ENCODE measurements around the gene TMEM86B. TPM values are rescaled to one million over a fixed set of nuclear protein-coding genes. Genes with fewer than 3 reads are reported as not detected.

Gene TMEM86B
- total and polyA plus RNA-seq, 2 donors (not counting 3 experiments of a cell fraction or from before 2014, with no cell fraction given) = 4.5 to 5.4 TPM

GRCh38 chr19:55250262-55251036 lies 21.9 kb upstream of the TMEM86B start:
- intact Hi-C loops (cut with micrococcal nuclease) (loop anchor here (10.0 kb wide), 1 partner anchor 354 kb away; the partner anchor contains the start of genes ZNF524 and ZNF865), dilution Hi-C loops (cut with MboI; ENCODE audit: extremely low pct_ligation_motif_present, low sequenced_read_pairs) (no loop called here)
- H3K4me2 ChIP-seq (ENCODE audit: insufficient read depth, low read length) = no peak overlapping the region
- POLR2A ChIA-PET = no interaction called here
- BruUV-seq (replicated peaks) = no TSS peak
- DNase-seq (ENCODE audit: low read depth, low spot score) (no peak), FAIRE-seq (no peak)
- no peak overlapping the region for H2AFZ ChIP-seq (ENCODE audit: low read depth, low read length)
- H3K36me3 ChIP-seq (ENCODE audit: control insufficient read depth in 2 of 2, extremely low read depth in 1 of 2, insufficient read depth in 2 of 2, low read length in 2 of 2) = peaks cover 0 to 13% of the 10 kb centered on the region in 2 experiments
- H3K27ac ChIP-seq (ENCODE audit: insufficient read depth, low read depth, low read length) = no peak overlapping the region
- TF ChIP-seq EZH2 (IDR thresholded peaks at IDR 0.05; ENCODE audit: borderline replicate concordance, low read depth, low read length, severe bottlenecking) (no peak), POLR2AphosphoS5 (IDR thresholded peaks at IDR 0.05; ENCODE audit: insufficient read depth, low read depth, low read length) (no peak), MAX (IDR thresholded peaks at IDR 0.05; ENCODE audit: insufficient read depth, insufficient read length) (no peak), MYC (IDR thresholded peaks at IDR 0.05; ENCODE audit: low read depth, low read length) (no peak), GATA2 (IDR thresholded peaks at IDR 0.05; ENCODE audit: insufficient read depth, insufficient read length, low read depth, low read length) (no peak), POLR2A (IDR thresholded peaks at IDR 0.05; ENCODE audit: low read depth, low read length) (no peak), JUN (IDR thresholded peaks at IDR 0.05; ENCODE audit: borderline replicate concordance, insufficient read depth, insufficient read length, low read depth) (no peak), FOS (IDR thresholded peaks at IDR 0.05; ENCODE audit: borderline replicate concordance, insufficient read depth, low read length) (no peak), CTCF (IDR thresholded peaks at IDR 0.05; ENCODE audit: extremely low read depth in 1 of 2, insufficient read depth in 1 of 2, low read depth in 1 of 2, low read length in 2 of 2) (no peak)
- H3K9me3 ChIP-seq (replicated peaks; ENCODE audit: control insufficient read depth, insufficient read depth, low read length) = no peaks in the 10 kb centered on the region
- no peaks in the 10 kb centered on the region for H3K9me1 ChIP-seq (replicated peaks; ENCODE audit: control insufficient read depth, extremely low read depth, insufficient read depth, low read length)
- H3K4me3 ChIP-seq (replicated peaks in 1 of 3; ENCODE audit: insufficient read depth in 1 of 3, low read depth in 1 of 3, low read length in 3 of 3) = no peak overlapping the region
- H3K9ac ChIP-seq (replicated peaks; ENCODE audit: extremely low read depth, insufficient read depth, low read length) = no peak overlapping the region
- no peaks in the 10 kb centered on the region for H3K27me3 ChIP-seq (ENCODE audit: control insufficient read depth in 2 of 2, insufficient read depth in 2 of 2, low read length in 2 of 2)
- peaks cover 83% of the 10 kb centered on the region for H3K79me2 ChIP-seq (ENCODE audit: control insufficient read depth, insufficient read depth, low read length)
- CTCF ChIA-PET = no interaction called here
- peaks cover 38% of the 10 kb centered on the region for H3K4me1 ChIP-seq (ENCODE audit: control insufficient read depth, extremely low read depth, insufficient read depth, low read length)
- H4K20me1 ChIP-seq (replicated peaks; ENCODE audit: control insufficient read depth, extremely low read depth, insufficient read depth, low read length) = no peaks in the 10 kb centered on the region
